Measurements from ENCODE around the gene TMPRSS7.

DNA sequence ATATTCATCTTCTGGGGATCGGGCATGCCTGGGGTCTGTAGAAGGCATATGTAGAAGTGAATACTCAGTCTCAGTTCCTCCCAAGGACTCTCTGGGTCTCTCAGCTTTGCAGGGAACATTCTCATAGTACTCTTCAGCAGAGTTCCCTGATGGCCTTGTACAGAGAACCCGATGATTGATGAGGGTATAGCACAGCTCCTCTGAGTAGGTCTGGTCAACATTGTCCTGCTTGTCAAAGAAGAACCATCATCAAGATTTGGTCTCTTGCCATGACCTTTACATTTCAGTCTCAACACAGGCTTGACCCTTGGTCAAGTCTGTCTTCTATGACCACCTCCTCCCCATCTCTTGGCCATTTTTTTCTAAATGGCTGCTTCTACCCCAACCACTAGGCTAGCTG lies 89.0 kb downstream of the TMPRSS7 start:
- TF ChIP-seq, protein P1, sequence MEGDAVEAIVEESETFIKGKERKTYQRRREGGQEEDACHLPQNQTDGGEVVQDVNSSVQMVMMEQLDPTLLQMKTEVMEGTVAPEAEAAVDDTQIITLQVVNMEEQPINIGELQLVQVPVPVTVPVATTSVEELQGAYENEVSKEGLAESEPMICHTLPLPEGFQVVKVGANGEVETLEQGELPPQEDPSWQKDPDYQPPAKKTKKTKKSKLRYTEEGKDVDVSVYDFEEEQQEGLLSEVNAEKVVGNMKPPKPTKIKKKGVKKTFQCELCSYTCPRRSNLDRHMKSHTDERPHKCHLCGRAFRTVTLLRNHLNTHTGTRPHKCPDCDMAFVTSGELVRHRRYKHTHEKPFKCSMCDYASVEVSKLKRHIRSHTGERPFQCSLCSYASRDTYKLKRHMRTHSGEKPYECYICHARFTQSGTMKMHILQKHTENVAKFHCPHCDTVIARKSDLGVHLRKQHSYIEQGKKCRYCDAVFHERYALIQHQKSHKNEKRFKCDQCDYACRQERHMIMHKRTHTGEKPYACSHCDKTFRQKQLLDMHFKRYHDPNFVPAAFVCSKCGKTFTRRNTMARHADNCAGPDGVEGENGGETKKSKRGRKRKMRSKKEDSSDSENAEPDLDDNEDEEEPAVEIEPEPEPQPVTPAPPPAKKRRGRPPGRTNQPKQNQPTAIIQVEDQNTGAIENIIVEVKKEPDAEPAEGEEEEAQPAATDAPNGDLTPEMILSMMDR (IDR thresholded peaks at IDR 0.05), result no peak
- no peak for TF ChIP-seq POLR2AphosphoS5 (IDR thresholded peaks at IDR 0.05; ENCODE audit: low read depth, low read length)
- no peak for TF ChIP-seq TCF7L2 (IDR thresholded peaks at IDR 0.05; ENCODE audit: low read depth, low read length)
- TF ChIP-seq, protein P2, sequence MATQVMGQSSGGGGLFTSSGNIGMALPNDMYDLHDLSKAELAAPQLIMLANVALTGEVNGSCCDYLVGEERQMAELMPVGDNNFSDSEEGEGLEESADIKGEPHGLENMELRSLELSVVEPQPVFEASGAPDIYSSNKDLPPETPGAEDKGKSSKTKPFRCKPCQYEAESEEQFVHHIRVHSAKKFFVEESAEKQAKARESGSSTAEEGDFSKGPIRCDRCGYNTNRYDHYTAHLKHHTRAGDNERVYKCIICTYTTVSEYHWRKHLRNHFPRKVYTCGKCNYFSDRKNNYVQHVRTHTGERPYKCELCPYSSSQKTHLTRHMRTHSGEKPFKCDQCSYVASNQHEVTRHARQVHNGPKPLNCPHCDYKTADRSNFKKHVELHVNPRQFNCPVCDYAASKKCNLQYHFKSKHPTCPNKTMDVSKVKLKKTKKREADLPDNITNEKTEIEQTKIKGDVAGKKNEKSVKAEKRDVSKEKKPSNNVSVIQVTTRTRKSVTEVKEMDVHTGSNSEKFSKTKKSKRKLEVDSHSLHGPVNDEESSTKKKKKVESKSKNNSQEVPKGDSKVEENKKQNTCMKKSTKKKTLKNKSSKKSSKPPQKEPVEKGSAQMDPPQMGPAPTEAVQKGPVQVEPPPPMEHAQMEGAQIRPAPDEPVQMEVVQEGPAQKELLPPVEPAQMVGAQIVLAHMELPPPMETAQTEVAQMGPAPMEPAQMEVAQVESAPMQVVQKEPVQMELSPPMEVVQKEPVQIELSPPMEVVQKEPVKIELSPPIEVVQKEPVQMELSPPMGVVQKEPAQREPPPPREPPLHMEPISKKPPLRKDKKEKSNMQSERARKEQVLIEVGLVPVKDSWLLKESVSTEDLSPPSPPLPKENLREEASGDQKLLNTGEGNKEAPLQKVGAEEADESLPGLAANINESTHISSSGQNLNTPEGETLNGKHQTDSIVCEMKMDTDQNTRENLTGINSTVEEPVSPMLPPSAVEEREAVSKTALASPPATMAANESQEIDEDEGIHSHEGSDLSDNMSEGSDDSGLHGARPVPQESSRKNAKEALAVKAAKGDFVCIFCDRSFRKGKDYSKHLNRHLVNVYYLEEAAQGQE (IDR thresholded peaks at IDR 0.05; ENCODE audit: insufficient read depth in 1 of 2, low read depth in 2 of 2, low read length in 1 of 2), result no peak
